Measurements from ENCODE around the gene B4GAT1. TPM values are rescaled to one million over a fixed set of nuclear protein-coding genes. Genes with fewer than 3 reads are reported as not detected.

B4GAT1 gene
- total and polyA plus RNA-seq, 2 donors (not counting 1 experiment from before 2014, with no cell fraction given): 1.4 to 5.2 TPM

DNA sequence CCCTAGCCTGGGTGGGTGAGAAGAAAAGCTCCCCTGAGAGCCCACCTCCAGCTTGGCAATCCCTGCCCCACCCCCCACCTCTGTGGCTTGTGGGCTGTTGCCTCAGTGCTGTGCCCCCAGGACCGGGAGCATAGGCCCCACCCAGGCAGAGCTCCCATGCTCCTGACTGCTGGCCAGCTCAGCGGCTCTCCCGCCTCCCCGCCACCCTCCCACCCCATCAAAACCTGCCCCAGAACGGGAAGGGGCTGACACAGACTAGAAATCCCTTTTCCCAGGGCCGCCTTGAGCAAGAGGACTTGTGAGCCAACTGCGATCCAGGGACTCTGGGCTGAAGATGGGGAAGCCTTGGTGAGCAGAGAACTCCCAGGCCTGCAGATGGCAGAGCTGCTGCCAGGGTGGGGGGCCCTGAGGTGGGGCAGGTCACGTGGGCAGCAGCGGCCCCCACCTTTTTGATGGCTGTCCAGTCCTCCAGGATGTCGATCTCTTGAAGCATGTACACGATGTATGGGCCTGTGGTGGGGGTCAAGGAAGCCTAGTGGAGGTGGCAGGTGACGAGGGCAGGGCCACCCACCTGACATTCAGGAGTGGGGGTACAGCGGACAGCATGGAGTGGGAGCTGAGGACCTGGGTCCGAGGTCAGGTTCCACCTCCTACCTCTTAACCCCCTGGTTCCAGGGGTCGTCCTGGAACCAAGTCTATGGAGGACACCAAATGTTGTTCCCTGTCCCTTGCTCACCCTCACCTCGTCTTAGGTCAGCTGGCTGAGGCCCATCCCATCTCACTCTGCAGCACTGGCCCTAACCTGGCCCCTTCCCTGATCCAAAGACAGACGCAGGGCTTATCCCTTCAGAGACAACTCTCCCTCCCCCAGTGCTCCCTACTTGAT, 8.9 kb downstream of the B4GAT1 start:
- no peak for DNase-seq
- ChIA-PET POLR2A (interaction anchor here (0.7 kb wide), 1 partner anchor 10 kb away, joined by 3 read pairs; no protein-coding TSS in a partner anchor), CTCF (interaction anchor here (1.3 to 1.5 kb wide), 2 partner anchors 28 to 50 kb away, joined by 4 to 13 read pairs; no protein-coding TSS in a partner anchor)
- Mint-ChIP-seq H3K4me1 (peaks cover 28% of the 10 kb centered on the region), H3K27me3 (no peaks in the 10 kb centered on the region), H3K4me3 (no peak overlapping the region), H3K9me3 (ENCODE audit: insufficient read depth) (no peaks in the 10 kb centered on the region), H3K27ac (no peak overlapping the region)
- Histone ChIP-seq H3K79me2 (ENCODE audit: control insufficient read depth, insufficient read depth, low read length) (peaks cover 15% of the 10 kb centered on the region), H3K9me3 (ENCODE audit: control extremely low read depth in 1 of 3, control insufficient read depth in 2 of 3, insufficient read depth in 1 of 3, low read length in 2 of 3) (no peaks in the 10 kb centered on the region), H3K27ac (ENCODE audit: low read length in 2 of 2) (no peak overlapping the region), H3K4me1 (ENCODE audit: control insufficient read depth in 2 of 2, insufficient read depth in 2 of 2, low read length in 2 of 2) (peaks cover 15 to 29% of the 10 kb centered on the region in 2 donors), H3K9ac (ENCODE audit: low read length) (no peak overlapping the region), H3K36me3 (replicated peaks in 1 of 2; ENCODE audit: control extremely low read depth in 1 of 2, control insufficient read depth in 1 of 2, extremely low read depth in 1 of 2, insufficient read depth in 2 of 2, low read length in 1 of 2) (peaks cover 0 to 49% of the 10 kb centered on the region in 2 experiments), H2AFZ (ENCODE audit: insufficient read depth, low read depth, low read length, poor library complexity, severe bottlenecking) (no peak overlapping the region), H3K4me3 (ENCODE audit: control extremely low read depth in 1 of 5, extremely low read depth in 1 of 5, insufficient read depth in 1 of 5, low read depth in 2 of 5, low read length in 4 of 5) (no peak overlapping the region), H4K20me1 (ENCODE audit: control insufficient read depth, insufficient read depth, low read length, poor library complexity, severe bottlenecking) (peaks cover 41% of the 10 kb centered on the region), H3K27me3 (replicated peaks in 1 of 4; ENCODE audit: control extremely low read depth in 1 of 4, control insufficient read depth in 3 of 4, insufficient read depth in 4 of 4, low read length in 3 of 4) (peaks cover 0 to 9% (median 3%) of the 10 kb centered on the region in 4 experiments), H3K4me2 (replicated peaks; ENCODE audit: low read depth, low read length, poor library complexity, severe bottlenecking) (no peak overlapping the region)
- no peak for ATAC-seq (ENCODE audit: low read depth)
- 94% methylated on average over 14 of the region's 17 CpGs for WGBS (ENCODE audit: insufficient coverage)
- TF ChIP-seq, protein P1, sequence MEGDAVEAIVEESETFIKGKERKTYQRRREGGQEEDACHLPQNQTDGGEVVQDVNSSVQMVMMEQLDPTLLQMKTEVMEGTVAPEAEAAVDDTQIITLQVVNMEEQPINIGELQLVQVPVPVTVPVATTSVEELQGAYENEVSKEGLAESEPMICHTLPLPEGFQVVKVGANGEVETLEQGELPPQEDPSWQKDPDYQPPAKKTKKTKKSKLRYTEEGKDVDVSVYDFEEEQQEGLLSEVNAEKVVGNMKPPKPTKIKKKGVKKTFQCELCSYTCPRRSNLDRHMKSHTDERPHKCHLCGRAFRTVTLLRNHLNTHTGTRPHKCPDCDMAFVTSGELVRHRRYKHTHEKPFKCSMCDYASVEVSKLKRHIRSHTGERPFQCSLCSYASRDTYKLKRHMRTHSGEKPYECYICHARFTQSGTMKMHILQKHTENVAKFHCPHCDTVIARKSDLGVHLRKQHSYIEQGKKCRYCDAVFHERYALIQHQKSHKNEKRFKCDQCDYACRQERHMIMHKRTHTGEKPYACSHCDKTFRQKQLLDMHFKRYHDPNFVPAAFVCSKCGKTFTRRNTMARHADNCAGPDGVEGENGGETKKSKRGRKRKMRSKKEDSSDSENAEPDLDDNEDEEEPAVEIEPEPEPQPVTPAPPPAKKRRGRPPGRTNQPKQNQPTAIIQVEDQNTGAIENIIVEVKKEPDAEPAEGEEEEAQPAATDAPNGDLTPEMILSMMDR (IDR thresholded peaks at IDR 0.05): no peak
- TF ChIP-seq EZH2 (IDR thresholded peaks at IDR 0.05; ENCODE audit: borderline replicate concordance, insufficient read depth, low read depth, low read length, poor library complexity, severe bottlenecking): no peak
- intact Hi-C loops (cut with micrococcal nuclease): no loop called here
